ENCODE measurements around the gene TNNC2.

DNA sequence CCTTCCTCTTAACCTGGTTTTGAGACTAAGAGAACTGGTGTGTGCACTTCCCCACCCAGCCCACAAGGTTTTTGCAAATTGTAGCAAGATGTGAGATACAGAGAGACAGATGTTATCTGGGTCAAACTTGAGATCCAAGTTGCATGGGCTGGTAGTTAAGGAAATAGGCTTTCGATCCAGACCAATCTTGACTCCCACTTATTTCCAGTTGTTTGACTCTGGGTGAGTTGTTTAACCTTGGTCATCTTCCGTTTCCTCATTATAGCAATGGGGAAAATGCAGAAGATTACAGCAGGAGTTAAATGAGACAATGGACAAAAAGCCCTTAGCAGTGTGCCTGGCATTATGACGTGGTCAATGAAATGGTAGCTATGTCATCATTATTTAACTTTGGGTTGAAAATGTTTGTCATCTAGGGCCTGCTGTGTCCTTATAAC, 8.2 kb upstream of the TNNC2 start:
- TF ChIP-seq, protein P1, sequence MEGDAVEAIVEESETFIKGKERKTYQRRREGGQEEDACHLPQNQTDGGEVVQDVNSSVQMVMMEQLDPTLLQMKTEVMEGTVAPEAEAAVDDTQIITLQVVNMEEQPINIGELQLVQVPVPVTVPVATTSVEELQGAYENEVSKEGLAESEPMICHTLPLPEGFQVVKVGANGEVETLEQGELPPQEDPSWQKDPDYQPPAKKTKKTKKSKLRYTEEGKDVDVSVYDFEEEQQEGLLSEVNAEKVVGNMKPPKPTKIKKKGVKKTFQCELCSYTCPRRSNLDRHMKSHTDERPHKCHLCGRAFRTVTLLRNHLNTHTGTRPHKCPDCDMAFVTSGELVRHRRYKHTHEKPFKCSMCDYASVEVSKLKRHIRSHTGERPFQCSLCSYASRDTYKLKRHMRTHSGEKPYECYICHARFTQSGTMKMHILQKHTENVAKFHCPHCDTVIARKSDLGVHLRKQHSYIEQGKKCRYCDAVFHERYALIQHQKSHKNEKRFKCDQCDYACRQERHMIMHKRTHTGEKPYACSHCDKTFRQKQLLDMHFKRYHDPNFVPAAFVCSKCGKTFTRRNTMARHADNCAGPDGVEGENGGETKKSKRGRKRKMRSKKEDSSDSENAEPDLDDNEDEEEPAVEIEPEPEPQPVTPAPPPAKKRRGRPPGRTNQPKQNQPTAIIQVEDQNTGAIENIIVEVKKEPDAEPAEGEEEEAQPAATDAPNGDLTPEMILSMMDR (IDR thresholded peaks at IDR 0.05) = no peak
- TF ChIP-seq EP300 (IDR thresholded peaks at IDR 0.05) (no peak), POLR2A (IDR thresholded peaks at IDR 0.05) (no peak), POLR2AphosphoS5 (IDR thresholded peaks at IDR 0.05) (no peak)
